MM.1S (cell line): ENCODE results near the gene BMAL1.

Experiments used
- CTCF ChIP-seq: fragments of 300-600 bp; sonication (generic); IDR thresholded peaks from 2 replicates; pipeline ENCODE4 v1.5.1; 2016; ENCODE audit warnings: antibody characterized with exemption, low read length, mixed read lengths
- EZH2 ChIP-seq: fragments of 300-600 bp; sonication (generic); optimal IDR thresholded peaks from 2 replicates; pipeline ENCODE3; 2017; ENCODE audit warnings: low read depth, mild to moderate bottlenecking, antibody characterized with exemption, low read length, mixed read lengths
- EZH2phosphoT487 ChIP-seq: fragments of 300-600 bp; sonication (generic); IDR thresholded peaks from 2 replicates; pipeline ENCODE4 v1.6.1; 2018; ENCODE audit warnings: antibody characterized with exemption, low read length

- TF ChIP-seq CTCF (no peak), EZH2 (no peak), EZH2phosphoT487 (no peak)
Measured at GRCh38 chr11:13373216-13373615, 95.6 kb downstream of the BMAL1 start.
